ENCODE results near the gene DIAPH2.

- TF ChIP-seq CTCF (IDR thresholded peaks at IDR 0.05) (no peak), POLR2AphosphoS5 (IDR thresholded peaks at IDR 0.05) (no peak), POLR2A (IDR thresholded peaks at IDR 0.05) (no peak)
Observed at GRCh38 chrX:96979766-96980165, 295.1 kb downstream of the DIAPH2 start.

Measured in breast epithelium (tissue), 3 donors.